ENCODE measurements around the gene TET1.
"Not testable (repeated sequence)": the region's sequence is repeated elsewhere in the genome, so short reads cannot be mapped to it uniquely, and the experiment has no call there.

Gene TET1

GRCh38 chr10:68717435-68717834 lies 157.3 kb downstream of the TET1 start:
- no peak for DNase-seq

- peak; percentile 80 to 91 for DNase-seq
Measured at GRCh38 chr10:68720793-68721672, 160.9 kb downstream of the TET1 start, which contains the start of gene CCAR1. CCAR1 (plus strand) TSS chr10:68721239; CDS start chr10:68722505, 1,266 bp downstream.

GRCh38 chr10:68721673-68722335 lies 161.7 kb downstream of the TET1 start:
- no peak for DNase-seq

DNA sequence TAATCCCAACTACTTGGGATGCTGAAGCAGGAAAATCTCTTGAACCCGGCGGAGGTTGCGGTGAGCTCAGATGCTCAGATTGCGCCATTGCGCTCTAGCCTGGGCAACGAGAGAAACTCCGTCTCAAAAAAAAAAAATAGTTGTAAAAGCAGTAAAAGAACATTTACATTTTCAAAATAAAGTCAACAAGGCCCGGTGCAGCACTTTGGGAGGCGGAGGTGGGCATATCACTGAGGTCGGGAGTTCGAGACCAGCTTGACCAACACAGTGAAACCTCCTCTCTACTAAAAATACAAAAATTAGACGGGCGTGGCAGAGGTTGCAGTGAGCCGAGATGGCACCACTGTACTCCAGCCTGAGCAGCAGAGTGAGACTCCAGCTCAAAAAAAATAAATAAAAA lies 164.9 kb downstream of the TET1 start:
- DNase-seq = no peak

DNA sequence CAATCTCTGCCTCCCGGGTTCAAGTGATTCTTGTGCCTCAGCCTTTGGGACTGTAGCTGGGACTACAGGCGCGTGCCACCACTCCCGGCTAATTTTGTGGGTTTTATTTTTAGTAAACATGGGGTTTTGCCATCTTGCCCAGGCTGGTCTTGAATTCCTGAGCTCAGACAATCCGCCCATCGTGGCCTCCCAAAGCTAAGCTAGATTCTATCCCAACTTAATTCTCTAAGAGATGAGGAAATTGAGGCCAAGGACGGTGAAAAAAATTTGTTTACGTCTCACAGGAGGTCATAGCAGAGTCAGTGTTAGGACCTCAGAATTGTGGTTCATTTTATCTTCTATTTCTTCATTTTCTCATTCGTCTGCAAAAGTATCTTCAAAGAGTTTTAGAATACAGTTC lies 167.0 kb downstream of the TET1 start:
- no peak for DNase-seq

DNA sequence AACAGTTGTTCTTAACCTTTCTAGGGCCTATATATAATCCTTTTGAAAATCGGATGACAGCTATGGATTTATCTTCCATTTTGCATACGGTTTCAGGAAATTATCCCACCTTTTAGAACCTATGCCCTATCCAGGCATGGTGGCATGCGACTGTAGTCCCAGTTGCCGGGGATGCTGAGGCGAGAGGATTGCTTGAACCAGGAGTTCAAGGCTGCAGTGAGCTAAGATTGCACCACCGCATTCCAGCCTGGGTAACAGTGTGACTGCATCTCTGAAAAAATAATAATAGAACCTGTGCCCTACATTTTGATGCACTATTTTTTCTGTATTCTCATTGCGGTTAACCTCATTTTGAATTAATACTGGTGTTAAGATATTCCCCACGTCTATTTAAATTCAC lies 172.5 kb downstream of the TET1 start:
- no peak for DNase-seq

GRCh38 chr10:68734349-68734748 lies 174.2 kb downstream of the TET1 start:
- no peak for DNase-seq

DNA sequence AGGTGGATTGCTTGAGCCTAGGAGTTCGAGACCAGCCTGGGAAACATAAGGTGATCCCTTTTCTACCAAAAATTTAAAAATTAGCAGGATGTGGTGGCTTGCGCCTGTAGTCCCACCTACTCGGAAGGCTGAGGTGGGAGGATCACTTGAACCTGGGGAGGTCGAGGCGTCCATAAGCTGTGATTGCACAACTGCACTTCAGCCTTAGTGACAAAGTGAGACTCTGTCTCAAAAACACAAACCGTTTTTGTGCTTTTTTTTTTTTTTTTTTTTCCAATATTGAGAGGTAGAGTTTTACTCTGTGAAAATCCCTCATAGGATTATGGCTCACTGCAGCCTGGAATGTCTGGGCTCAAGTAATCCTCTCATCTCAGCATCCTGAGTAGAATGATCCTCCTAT lies 175.0 kb downstream of the TET1 start:
- no peak for DNase-seq

DNA sequence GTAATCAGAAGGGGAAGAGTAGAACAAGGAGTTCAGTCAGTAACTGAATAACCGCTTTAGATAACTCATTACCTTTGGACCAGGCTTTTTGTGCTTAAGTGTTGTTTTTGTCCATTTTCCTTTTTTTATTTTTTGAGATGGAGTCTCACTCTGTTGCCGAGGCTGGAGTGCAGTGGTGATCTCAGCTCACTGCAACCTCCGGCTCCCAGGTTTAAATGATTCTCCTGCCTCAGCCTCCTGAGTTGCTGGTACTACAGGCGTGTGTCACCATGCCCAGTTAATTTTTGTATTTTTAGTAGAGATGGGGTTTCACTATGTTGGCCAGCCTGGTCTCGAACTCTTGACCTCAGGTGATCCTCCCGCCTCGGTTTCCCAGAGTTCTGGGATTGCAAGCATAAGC lies 175.6 kb downstream of the TET1 start:
- not testable (repeated sequence) for DNase-seq

DNA sequence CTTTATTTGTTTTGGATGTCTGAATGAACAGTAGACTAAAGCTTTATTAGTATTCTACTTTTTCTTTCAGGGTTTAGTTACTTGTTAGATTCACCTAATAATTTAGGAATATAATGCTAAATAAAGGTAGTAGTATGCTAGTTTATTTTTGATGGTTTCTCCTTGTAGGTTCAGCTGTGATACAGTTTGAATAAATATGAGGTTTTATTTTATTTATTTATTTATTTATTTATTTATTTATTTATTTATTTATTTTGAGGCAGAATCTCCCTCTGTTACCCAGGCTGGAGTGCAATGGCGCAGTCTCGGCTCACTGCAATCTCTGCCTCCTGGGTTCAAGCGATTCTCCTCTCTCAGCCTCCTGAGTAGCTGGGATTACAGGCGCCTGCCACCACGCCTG lies 180.5 kb downstream of the TET1 start:
- not testable (repeated sequence) for DNase-seq

- no peak for DNase-seq
Measured at GRCh38 chr10:68742397-68742796, 182.3 kb downstream of the TET1 start.
